Trophoblast cell (in vitro differentiated cells and primary cell): Measurements from ENCODE around the gene RILPL2.

Experiments
- DNase-seq, 2 donors: peaks; one replicate each; pipeline ENCODE4 v3.0.0-alpha.2; 2016
- H2AFZ ChIP-seq: 2 replicates; pipeline ENCODE4 v1.6.1; 2013; ENCODE audit warnings: low read length, moderate library complexity, mild to moderate bottlenecking; ENCODE audit not compliant: insufficient read depth, poor library complexity
- H2AK5ac ChIP-seq: 2 replicates; pipeline ENCODE4 v1.6.1; 2013; ENCODE audit warnings: mild to moderate bottlenecking, low read length
- H2BK120ac ChIP-seq: 2 replicates; pipeline ENCODE4 v1.6.1; 2013; ENCODE audit warnings: low read length, mild to moderate bottlenecking, moderate library complexity; ENCODE audit not compliant: insufficient read depth, poor library complexity
- H2BK12ac ChIP-seq: 2 replicates; pipeline ENCODE4 v1.6.1; 2013; ENCODE audit warnings: mild to moderate bottlenecking, low read length, moderate library complexity
- H2BK5ac ChIP-seq: 2 replicates; pipeline ENCODE4 v1.6.1; 2013; ENCODE audit warnings: low read length, low read depth, moderate library complexity, mild to moderate bottlenecking; ENCODE audit not compliant: poor library complexity
- H3K14ac ChIP-seq: 2 replicates; pipeline ENCODE4 v1.6.1; 2013; ENCODE audit warnings: mild to moderate bottlenecking, low read length
- H3K18ac ChIP-seq: 2 replicates; pipeline ENCODE4 v1.6.1; 2013; ENCODE audit warnings: mild to moderate bottlenecking, low read length
- H3K23ac ChIP-seq: 2 replicates; pipeline ENCODE4 v1.6.1; 2013; ENCODE audit warnings: low read length
- H3K27ac ChIP-seq: 2 replicates; pipeline ENCODE4 v1.5.1; 2013; ENCODE audit warnings: low read depth, mild to moderate bottlenecking, inconsistent platforms, low read length, moderate library complexity
- H3K27me3 ChIP-seq: 2 replicates; pipeline ENCODE4 v1.6.1; 2013; ENCODE audit warnings: inconsistent platforms, mild to moderate bottlenecking, low read length, moderate library complexity; ENCODE audit not compliant: insufficient read depth
- H3K36me3 ChIP-seq, 2 experiments: 1 replicate in 1 of 2; 2 replicates in 1 of 2; pipeline ENCODE4 v1.6.1; 2013; ENCODE audit warnings: low read length in 2 of 2, mild to moderate bottlenecking in 2 of 2, moderate library complexity in 1 of 2; ENCODE audit not compliant: insufficient read depth in 2 of 2, control insufficient read depth in 1 of 2
- H3K4ac ChIP-seq: 2 replicates; pipeline ENCODE4 v1.6.1; 2013; ENCODE audit warnings: low read depth, mild to moderate bottlenecking, low read length, moderate library complexity
- H3K4me1 ChIP-seq, 2 experiments: 1 replicate in 1 of 2; 2 replicates in 1 of 2; pipeline ENCODE4 v1.6.1; 2013; ENCODE audit warnings: low read length in 2 of 2, mild to moderate bottlenecking in 2 of 2, moderate library complexity in 1 of 2; ENCODE audit not compliant: insufficient read depth in 2 of 2, control insufficient read depth in 1 of 2
- H3K4me2 ChIP-seq: 2 replicates; pipeline ENCODE4 v1.6.1; 2013; ENCODE audit warnings: inconsistent platforms, mild to moderate bottlenecking, low read length, moderate library complexity
- H3K4me3 ChIP-seq: 2 replicates; pipeline ENCODE4 v1.5.1; 2013; ENCODE audit warnings: mild to moderate bottlenecking, low read depth, low read length, inconsistent platforms
- H3K79me1 ChIP-seq: one replicate; pipeline ENCODE4 v1.6.1; 2013; ENCODE audit warnings: low read length
- H3K79me2 ChIP-seq: 2 replicates; pipeline ENCODE4 v1.6.1; 2013; ENCODE audit warnings: low read length, mild to moderate bottlenecking; ENCODE audit not compliant: control insufficient read depth, insufficient read depth, poor library complexity
- H3K9ac ChIP-seq: 2 replicates; pipeline ENCODE4 v1.6.1; 2013; ENCODE audit warnings: mild to moderate bottlenecking, low read length
- H3K9me3 ChIP-seq: 2 replicates; pipeline ENCODE4 v1.6.1; 2013; ENCODE audit warnings: low read depth, mild to moderate bottlenecking, control low read depth, inconsistent platforms, low read length; ENCODE audit not compliant: insufficient read depth
- H4K12ac ChIP-seq: 2 replicates; pipeline ENCODE4 v1.6.1; 2013; ENCODE audit warnings: low read depth, mild to moderate bottlenecking, low read length, moderate library complexity
- H4K8ac ChIP-seq: 2 replicates; pipeline ENCODE4 v1.6.1; 2013; ENCODE audit warnings: low read depth, mild to moderate bottlenecking, low read length, moderate library complexity
- H4K91ac ChIP-seq: one replicate; pipeline ENCODE4 v1.6.1; 2013; ENCODE audit warnings: low read depth, mild to moderate bottlenecking, low read length, moderate library complexity
- WGBS: extraction: QIAGEN DNeasy Blood & Tissue Kit; methylation state at CpG from one replicate; pipeline ENCODE4 v1.1.7; 2013; ENCODE audit warnings: missing lambda C conversion rate; ENCODE audit not compliant: insufficient read length, insufficient coverage; ENCODE audit errors: extremely low coverage; 5-methylcytosine and 5-hydroxymethylcytosine counted together

Gene RILPL2

GRCh38 chr12:123449856-123450255 is 13.4 kb upstream of the RILPL2 start:
- WGBS: no CpG with 5 or more reads among the region's 4 CpGs
- no peak overlapping the region for H3K23ac ChIP-seq
- no peak overlapping the region for H3K14ac ChIP-seq

DNA sequence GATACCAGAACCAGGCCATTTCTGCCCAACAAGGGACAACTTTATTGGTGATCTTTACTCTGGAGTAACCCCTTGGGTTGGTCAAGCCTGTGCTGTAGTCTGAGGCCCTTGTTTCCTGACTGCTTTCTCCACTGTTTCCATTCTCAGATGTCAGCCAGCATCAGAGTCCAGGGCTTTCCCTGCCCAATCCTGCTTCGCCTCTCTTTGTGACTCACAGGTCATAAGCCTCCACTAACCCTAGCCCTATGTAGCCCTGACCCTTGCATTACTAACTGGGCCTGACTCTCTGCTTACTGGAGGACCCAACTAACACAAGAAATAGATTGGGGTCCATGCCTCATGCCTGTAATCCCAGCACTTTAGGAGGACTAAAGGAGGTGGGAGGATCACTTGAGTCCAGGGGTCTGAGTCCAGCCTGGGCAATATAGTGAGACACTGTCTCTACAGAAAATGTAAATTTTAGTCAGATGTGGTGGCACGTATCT is 12.8 kb upstream of the RILPL2 start:
- Histone ChIP-seq H3K4me1 (peaks cover 5% of the 10 kb centered on the region in 2 experiments), H3K4me3 (no peak overlapping the region), H2BK120ac (no peak overlapping the region), H3K36me3 (no peaks in the 10 kb centered on the region), H4K91ac (peak overlapping the region; percentile 35), H3K27ac (no peak overlapping the region), H2BK12ac (no peak overlapping the region), H2AK5ac (no peak overlapping the region), H3K27me3 (no peaks in the 10 kb centered on the region), H2AFZ (no peak overlapping the region), H3K14ac (no peak overlapping the region), H3K9ac (no peak overlapping the region), H3K79me1 (peaks cover 2% of the 10 kb centered on the region), H4K12ac (no peak overlapping the region), H4K8ac (peak overlapping the region; percentile 35), H3K9me3 (no peaks in the 10 kb centered on the region), H2BK5ac (no peak overlapping the region), H3K18ac (no peak overlapping the region), H3K79me2 (peaks cover 2% of the 10 kb centered on the region), H3K4ac (no peak overlapping the region), H3K4me2 (no peak overlapping the region), H3K23ac (no peak overlapping the region)
- DNase-seq: peak; percentile 71 to 75
- no CpG with 5 or more reads among the region's 2 CpGs for WGBS

More at GRCh38 chr12:123449856-123450255, 13.4 kb upstream of the RILPL2 start:
- DNase-seq: peak; percentile 46 to 59
- no peak overlapping the region for H2BK120ac ChIP-seq
- no peaks in the 10 kb centered on the region for H3K9me3 ChIP-seq
- no peak overlapping the region for H3K4me3 ChIP-seq
- H3K79me1 ChIP-seq: peaks cover 2% of the 10 kb centered on the region
- H2BK5ac ChIP-seq: no peak overlapping the region
- H4K12ac ChIP-seq: no peak overlapping the region
- H3K4me1 ChIP-seq: peaks cover 5% of the 10 kb centered on the region in 2 experiments
- H4K91ac ChIP-seq: peak overlapping the region; percentile 76
- H2BK12ac ChIP-seq: no peak overlapping the region
- no peak overlapping the region for H3K27ac ChIP-seq
- no peaks in the 10 kb centered on the region for H3K36me3 ChIP-seq
- H3K4me2 ChIP-seq: no peak overlapping the region
- no peaks in the 10 kb centered on the region for H3K27me3 ChIP-seq
- no peak overlapping the region for H3K9ac ChIP-seq
- no peak overlapping the region for H2AK5ac ChIP-seq
- no peak overlapping the region for H3K18ac ChIP-seq
- no peak overlapping the region for H3K4ac ChIP-seq
- peaks cover 2% of the 10 kb centered on the region for H3K79me2 ChIP-seq
- H4K8ac ChIP-seq: no peak overlapping the region
- H2AFZ ChIP-seq: no peak overlapping the region

DNA sequence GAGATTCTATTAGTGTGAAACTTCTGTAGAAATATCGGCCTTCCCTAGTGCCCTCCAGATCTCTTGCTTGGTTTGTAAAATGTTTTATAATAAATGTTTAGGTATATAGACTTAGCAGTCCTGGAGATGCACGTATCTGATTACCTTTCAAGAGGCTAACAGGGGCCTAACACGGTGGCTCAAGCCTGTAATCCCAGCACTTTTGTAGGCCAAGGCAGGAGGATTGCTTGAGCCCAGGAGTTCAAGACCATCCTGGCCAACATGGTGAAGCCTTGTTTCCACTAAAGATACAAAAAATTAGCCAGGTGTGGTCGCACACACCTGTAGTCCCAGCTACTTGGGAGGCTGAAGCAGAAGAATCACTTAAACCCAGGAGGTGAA is 9.8 kb upstream of the RILPL2 start:
- H3K79me1 ChIP-seq: peaks cover 2% of the 10 kb centered on the region
- DNase-seq: no peak
- no peak overlapping the region for H2AK5ac ChIP-seq
- whole genome bisulfite sequencing: no CpG with 5 or more reads among the region's 4 CpGs
- H2BK120ac ChIP-seq: peak overlapping the region; percentile 37
- no peak overlapping the region for H3K4me2 ChIP-seq
- no peak overlapping the region for H3K18ac ChIP-seq
- H3K9ac ChIP-seq: no peak overlapping the region
- no peak overlapping the region for H3K27ac ChIP-seq
- peak overlapping the region; percentile 18 for H4K91ac ChIP-seq
- no peak overlapping the region for H3K4me3 ChIP-seq
- H3K4me1 ChIP-seq: peaks cover 5% of the 10 kb centered on the region in 2 experiments
- H3K36me3 ChIP-seq: no peaks in the 10 kb centered on the region
- no peak overlapping the region for H2BK12ac ChIP-seq
- H3K9me3 ChIP-seq: no peaks in the 10 kb centered on the region
- no peak overlapping the region for H3K23ac ChIP-seq
- peaks cover 2% of the 10 kb centered on the region for H3K79me2 ChIP-seq
- H3K27me3 ChIP-seq: no peaks in the 10 kb centered on the region
- peak overlapping the region; percentile 14 for H2BK5ac ChIP-seq
- no peak overlapping the region for H3K4ac ChIP-seq
- no peak overlapping the region for H3K14ac ChIP-seq
- no peak overlapping the region for H2AFZ ChIP-seq
- H4K12ac ChIP-seq: no peak overlapping the region
- no peak overlapping the region for H4K8ac ChIP-seq

DNA sequence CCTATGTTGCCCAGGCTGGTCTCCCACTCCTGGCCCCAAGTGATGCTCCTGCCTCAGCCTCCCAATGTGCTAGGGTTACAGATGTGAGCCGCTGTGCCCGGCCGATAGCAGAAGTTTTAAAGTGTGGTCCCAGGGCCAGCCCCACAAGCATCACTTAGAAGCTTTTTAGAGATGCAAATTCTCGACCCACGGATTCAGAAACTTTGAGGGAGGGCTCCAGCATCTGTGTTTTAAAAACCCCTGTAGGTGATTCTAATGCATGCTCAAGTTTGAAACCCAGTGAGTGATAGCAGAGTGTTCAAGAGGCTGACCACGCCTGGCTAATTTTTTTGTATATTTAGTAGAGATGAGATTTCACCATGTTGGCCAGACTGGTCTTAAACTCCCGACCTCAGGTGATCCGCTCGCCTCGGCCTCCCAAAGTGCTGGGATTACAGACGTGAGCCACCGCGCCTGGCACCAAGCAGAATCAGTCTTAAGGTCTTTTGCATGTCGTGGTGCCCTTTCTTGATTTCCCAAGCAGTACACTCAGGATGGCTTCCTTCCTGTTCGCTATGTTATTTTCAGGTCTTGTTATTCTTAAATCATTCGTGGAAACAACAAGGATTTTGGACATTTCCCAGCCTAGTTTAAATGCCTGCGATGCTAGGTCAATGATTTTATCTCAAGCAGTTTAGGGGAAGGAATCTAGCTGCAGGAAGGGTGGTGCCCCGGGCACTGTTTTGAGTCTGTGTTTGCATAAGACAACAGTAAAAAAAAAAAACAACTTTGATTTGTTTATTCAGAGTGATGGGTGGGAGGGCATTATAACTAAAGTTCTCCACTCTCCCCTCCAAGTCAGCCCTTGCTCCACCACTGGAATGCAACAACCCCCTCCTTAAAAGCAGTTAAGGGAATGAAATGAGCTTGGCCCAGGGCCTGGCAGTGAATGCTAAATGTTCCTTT is 9.2 kb upstream of the RILPL2 start:
- whole genome bisulfite sequencing: no CpG with 5 or more reads among the region's 18 CpGs
- Histone ChIP-seq H2BK120ac (no peak overlapping the region), H3K14ac (no peak overlapping the region), H4K12ac (no peak overlapping the region), H3K4ac (no peak overlapping the region), H4K91ac (peak overlapping the region; percentile 29), H3K4me2 (no peak overlapping the region), H3K9ac (no peak overlapping the region), H2AFZ (no peak overlapping the region), H3K79me2 (peaks cover 2% of the 10 kb centered on the region), H2BK5ac (no peak overlapping the region), H4K8ac (no peak overlapping the region), H3K27me3 (no peaks in the 10 kb centered on the region), H3K36me3 (no peaks in the 10 kb centered on the region), H3K9me3 (no peaks in the 10 kb centered on the region), H2BK12ac (no peak overlapping the region), H3K79me1 (peaks cover 2% of the 10 kb centered on the region), H3K27ac (no peak overlapping the region), H3K18ac (no peak overlapping the region), H3K23ac (no peak overlapping the region), H3K4me1 (peaks cover 5% of the 10 kb centered on the region in 2 experiments), H2AK5ac (no peak overlapping the region), H3K4me3 (no peak overlapping the region)
- peak; percentile 88 to 95 for DNase-seq
